Measurements from ENCODE around the gene PIK3R1.

Gene PIK3R1

GRCh38 chr5:68332556-68332955, 117.0 kb downstream of the PIK3R1 start:
- no peak for DNase-seq

- DNase-seq, result no peak
These were observed 118.3 kb downstream of the PIK3R1 start for GRCh38 chr5:68333649-68334552.

GRCh38 chr5:68334553-68334886, 119.0 kb downstream of the PIK3R1 start:
- DNase-seq, result no peak

DNA sequence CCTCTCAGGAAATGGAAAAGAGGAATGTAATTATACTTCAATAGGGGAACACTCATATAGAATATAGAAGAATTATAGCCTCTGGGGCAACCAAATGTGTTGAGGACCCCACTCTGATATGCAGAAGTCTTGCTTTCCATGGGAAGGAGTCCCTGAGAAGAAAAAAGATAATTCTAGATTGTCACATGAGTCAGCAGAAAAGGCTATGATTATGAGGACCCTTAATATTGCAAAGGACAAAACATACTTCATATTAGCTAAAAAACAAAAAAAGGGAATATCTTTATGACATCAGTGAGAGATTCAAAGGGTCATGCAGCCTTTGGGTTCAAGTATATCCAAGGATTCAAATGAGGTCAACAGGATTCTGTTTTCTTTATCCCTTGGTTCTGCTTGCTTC, 119.5 kb downstream of the PIK3R1 start:
- no peak for DNase-seq

DNA sequence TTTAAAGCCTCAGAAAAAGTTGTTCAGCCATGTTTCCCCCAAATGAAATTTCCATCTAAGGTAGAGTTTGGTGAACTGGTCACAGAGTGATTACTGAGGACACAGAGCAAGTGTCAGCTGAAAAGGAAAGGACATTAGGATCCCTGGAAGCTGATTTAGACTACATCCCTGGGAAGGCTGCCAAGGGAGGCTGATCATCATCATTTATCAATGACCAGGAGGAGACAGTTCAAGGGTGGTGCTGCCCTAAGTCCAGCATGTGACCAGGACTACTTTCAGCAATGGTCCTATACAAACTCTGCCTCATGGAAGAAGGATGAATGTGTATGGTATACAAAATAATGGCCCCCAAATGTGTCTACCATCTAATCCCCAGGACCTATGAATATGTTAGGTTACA, 120.6 kb downstream of the PIK3R1 start:
- no peak for DNase-seq

GRCh38 chr5:68337235-68337634, 121.7 kb downstream of the PIK3R1 start:
- no peak for DNase-seq

DNA sequence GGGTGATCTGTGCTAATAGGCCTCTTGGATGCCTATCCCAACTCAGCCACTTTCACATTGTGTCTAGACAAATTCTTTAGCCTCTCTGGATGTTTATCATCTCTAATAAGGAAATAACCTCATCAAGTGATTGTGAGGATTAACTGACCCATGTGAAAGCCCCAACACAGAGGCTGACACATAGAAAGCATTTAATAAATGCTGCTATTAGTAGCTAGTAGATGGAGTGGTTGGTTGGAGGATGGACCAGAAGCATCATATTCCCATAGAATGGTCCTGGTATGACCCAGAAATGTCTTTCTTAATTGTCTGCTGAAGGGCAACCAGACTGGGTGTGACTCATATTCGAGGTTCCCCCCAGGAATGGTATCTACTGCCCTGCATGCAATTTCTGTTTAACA, 124.4 kb downstream of the PIK3R1 start:
- DNase-seq, result no peak

- DNase-seq, result no peak
These were observed 125.5 kb downstream of the PIK3R1 start for GRCh38 chr5:68341006-68341405.

DNA sequence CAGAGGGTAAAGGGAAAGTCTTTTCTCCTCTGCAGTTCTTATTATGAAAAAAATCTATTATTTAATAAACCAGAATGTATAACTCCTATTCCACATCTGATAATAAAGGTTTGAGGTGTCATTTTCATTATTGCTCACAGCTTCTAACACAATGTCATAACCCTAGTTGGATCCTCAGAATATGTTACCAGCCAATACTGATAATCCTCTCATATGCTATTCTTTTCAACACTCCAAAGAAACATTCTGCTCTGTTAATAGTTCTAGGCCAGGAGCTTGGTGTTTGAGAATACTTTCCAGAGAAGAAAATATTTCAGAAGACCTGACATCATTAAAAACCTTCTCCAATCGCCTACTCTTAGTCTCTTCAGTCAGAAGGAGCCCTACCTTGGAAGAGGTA, 127.1 kb downstream of the PIK3R1 start:
- DNase-seq, result no peak

DNA sequence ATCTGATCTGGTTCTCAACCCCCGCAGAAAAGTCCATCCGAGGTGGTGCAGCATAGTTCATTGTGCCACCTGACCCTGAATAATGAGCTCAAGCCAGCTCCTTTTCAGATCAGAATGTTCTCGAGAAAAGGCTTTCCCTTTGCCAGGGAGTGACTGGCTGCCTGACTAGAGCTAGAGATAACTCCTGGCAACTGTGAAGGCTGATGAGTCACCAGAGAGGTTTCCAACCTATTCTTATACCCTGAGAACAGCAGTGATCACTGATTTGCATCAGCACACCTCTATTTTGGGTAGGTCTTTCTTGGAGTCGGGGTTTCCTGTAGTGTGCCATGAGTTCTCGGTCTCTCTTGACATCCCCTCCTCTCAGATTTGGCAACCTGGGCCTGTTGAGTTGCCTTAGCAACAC, 127.9 kb downstream of the PIK3R1 start:
- no peak for DNase-seq

GRCh38 chr5:68344447-68345111, 129.0 kb downstream of the PIK3R1 start:
- no peak for DNase-seq

GRCh38 chr5:68345171-68345570, 129.6 kb downstream of the PIK3R1 start:
- no peak for DNase-seq

- DNase-seq, result no peak
These were observed 130.0 kb downstream of the PIK3R1 start for GRCh38 chr5:68345582-68345981.

DNA sequence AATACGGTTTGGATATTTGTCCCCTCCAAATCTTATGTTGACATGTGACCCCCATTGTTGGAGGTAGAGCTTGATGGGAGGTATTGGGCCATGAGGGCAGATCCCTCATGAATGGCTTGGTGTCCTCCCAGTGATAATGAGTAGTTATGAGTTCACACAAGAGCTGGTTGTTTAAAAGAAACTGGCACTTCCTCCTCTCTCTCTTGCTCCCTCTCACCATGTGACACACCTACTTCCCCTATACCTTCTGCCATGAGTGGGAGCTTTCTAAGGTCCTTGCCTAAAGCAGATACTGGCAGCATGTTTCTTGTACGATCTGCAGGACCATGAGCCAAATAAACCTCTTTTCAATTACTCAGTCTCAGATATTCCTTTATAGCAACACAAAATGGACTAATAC, 132.0 kb downstream of the PIK3R1 start:
- no peak for DNase-seq

DNA sequence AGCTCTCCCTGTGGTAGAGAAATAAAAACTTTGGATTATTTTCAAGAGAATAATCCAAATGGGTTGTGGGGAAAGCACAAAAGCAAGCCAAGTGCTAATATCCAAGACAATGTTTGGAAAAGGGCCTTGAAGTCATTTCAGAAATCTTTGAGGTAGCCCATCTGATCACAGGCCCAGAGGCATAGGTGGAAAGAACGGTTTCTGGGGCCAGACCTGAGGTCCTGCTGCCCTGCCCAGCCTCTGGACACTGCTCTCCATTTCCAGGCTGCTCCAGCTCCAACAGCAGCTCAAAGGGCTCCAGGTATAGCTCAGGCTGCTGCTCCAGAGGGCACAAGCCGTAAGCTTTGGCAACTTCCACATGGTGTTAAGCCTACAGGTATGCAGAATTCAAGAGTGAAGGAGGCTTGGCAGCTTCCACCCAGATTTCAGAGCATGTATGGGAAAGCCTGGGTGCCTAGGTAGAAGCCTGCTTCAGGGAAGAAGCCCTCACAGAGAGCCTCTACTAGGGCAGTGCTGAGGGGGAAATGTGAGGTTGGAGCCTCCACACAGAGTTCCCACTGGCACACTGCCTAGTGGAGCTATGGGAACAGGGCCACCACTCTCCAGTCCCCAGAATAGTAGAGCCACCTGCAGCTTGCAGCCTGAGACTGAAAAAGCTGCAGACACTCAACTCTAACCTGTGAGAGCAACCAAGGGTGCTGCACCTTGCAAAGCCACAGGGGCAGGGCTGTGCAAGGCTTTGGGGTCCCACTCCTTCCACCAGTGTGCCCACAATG, 133.1 kb downstream of the PIK3R1 start:
- no peak for DNase-seq

DNA sequence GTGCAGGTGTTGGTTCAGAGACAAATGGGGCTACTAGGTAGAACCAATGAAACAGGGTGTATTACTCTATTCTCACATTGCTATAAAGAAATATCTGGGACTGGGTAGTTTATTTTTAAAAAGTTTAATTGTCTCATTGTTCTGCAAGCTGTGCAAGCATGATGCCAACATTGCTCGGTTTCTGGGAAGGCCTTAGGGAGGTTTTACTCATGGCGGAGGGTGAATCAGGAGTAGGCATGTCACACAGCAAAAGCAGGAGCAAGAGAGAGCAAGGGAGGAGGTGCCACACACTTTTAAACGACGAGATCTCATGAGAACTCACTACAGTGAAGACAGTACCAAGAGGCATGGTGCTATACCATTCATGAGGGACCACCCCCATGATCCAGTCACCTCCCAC, 134.6 kb downstream of the PIK3R1 start:
- DNase-seq, result no peak

All from 8988T (cell line).